NCI-H2171 treated with DMSO at 0.1 percent for 48 hours (cell line): ENCODE data around the gene TEDC1.

ENCODE experiments used
- DNase-seq: peaks from one replicate; lab custom pipeline; 2025; lab: John Stamatoyannopoulos, UW

TEDC1 gene

GRCh38 chr14:105490572-105491365, at the start of gene TEDC1:
Gene TEDC1, plus strand, starts transcription at chr14:105491246. Its CDS starts 130 bp downstream, at chr14:105491376.
- DNase-seq, result peak; percentile 100

- no peak for DNase-seq
These were observed 48.9 kb upstream of the TEDC1 start for GRCh38 chr14:105442125-105442524.

- no peak for DNase-seq
These were observed 48.2 kb upstream of the TEDC1 start for GRCh38 chr14:105442834-105443233.

GRCh38 chr14:105444859-105445258, 46.2 kb upstream of the TEDC1 start:
- no peak for DNase-seq

DNA sequence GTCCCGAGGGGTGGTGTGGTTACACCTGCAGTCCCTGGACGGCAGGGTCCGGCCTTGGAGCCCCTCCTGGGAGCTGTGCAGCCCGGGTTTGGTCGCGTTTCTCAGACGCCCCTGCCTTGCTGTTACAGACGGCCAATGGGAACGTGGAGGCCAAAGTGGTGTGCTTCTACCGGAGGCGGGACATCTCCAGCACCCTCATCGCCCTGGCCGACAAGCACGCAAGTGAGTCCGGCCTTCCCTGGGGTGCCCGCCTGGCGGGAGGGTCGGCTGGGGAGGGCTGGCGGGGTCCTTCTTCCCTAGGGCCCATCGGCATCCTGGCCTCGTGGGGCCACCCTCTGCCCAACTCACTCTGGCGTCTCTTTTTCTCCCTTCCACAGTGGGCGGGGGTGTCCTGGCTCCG, 45.8 kb upstream of the TEDC1 start:
- no peak for DNase-seq

DNA sequence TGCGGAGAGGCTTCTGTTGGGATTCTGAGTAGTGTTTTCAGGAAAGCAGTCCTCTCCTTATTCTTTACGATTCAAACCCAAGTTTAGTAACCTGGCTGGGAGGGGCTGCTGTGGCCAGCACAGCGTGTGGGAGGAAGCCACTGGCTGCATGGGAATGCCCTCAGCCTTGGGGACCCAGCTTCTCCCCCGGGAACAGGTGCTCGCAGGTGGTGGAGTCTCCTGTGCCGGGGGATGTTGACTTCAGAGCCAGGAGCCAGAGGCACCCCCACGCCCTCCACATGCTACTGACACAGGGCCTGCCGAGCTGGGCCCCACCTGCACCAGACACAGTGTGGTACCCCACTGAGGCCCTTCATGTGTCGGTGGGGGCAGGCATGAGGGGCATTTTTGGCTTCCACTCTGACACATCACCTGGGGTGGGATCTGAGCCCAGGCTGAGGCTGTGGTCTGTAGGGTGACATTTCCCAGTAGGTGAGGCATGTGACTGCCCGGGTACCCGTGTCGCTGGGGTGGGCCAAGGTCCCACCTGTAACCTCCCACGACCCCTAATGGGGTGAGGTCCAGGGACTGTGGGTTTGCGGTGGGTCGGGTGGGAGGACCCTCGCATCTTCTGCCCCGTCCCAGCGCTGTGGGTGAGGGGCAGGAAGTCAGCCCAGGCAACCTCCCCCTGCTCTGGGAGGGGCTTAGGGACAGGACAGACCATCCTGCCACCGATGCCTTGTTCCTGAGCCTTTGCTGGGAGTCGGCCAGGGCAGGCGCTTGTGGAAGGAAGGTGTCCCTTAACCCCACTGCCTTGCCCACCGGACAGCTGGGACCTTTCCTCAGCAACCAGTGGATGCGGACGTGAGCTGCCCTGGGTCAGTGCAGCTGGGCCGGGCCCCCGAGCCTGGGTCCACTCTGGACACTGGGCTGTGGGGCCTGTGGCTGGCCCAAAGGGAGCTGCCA, 44.9 kb upstream of the TEDC1 start:
- no peak for DNase-seq

GRCh38 chr14:105446971-105447370, 44.1 kb upstream of the TEDC1 start:
- no peak for DNase-seq

DNA sequence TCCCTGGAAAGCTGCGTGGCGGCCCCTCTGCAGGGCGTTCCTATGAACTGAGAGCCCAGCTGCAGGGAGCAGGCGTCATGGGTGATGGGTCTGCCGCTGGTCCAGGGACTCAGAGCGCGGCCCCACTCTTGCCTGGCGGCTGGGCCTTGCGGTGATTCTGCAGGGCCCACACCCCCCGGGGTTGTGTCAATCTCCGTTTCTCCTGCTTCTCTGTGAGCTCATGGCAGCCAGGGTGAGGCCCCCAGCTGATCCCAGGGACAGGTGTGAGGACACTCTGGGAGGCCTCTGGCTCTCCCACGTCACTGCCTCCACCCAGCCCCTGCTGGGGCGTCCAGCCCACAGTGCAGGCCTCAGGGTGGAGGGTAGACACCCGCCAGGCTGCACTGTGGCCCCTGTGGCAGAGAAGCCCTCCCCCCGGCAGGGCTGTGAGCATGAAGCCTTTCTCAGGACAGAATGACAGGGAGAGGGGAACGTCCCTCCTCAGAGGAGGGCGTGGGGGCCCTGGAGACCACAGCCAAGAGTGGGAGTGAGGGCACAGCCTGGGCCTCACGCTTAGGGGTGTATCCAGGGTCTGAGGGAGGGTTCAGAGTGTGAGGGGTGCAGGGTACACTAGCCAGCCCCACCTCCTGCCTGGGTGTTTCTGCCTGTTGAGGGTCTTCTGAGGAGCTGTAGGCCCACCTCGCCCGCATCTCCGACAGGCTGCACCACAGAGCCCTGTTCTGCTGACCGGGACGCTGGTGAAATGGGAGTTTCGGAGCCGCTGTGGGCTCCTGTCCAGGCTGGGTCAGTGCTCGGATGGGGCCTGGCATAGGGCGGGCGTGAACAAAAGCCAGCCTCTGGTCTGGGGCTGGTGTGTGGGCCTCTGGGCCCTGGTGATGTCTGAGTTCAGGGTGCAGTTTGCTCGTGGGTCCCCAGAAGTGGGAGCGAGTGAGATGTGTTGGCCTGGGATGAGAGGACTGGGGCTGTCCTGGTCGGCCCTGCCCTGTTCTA, 43.1 kb upstream of the TEDC1 start:
- DNase-seq, result no peak

DNA sequence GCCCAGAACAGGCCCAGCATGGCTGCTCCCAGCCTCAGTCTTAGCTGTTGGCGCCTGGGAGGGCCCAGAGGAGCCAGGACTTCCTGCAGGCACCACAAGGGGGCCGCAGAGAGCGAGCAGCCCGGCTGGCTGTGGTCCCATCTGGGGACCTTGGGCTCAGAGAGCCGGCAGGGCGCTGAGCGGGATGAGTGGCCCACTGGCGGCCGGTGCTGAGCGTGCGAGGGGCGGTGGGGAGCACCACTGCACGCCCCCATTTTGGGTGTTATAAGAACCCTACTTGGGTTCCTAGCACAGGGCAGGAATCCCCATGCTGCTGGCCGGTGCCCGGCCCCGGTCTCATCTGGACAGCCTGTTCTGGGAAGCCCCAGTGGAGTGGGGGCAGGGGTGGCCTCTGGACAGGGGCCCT, 42.3 kb upstream of the TEDC1 start:
- peak; percentile 29 for DNase-seq

- DNase-seq, result no peak
These were observed 41.5 kb upstream of the TEDC1 start for GRCh38 chr14:105449276-105450122.

GRCh38 chr14:105450123-105450505, 40.9 kb upstream of the TEDC1 start:
- no peak for DNase-seq

GRCh38 chr14:105450864-105451720, 40.0 kb upstream of the TEDC1 start:
- DNase-seq, result no peak

DNA sequence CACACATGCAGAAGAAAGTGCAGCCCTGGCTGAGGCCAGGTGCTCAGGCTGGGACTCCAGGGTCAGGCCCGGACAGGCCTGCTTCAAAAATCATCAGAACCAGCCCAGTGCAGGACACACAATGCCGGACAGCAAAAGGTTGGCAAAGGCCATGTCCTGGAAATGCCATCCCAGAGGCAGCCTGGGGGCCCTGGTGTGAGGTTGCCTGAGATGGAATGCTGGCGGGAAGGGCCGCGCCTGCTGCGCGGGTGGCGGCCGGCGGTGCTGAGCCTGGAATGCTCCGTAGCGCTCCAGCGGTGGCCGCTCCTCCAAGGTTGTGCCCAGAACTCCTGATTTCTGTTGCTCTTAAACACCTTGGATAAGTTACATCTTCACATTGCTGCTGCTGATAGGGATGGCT, 38.1 kb upstream of the TEDC1 start:
- DNase-seq, result no peak

DNA sequence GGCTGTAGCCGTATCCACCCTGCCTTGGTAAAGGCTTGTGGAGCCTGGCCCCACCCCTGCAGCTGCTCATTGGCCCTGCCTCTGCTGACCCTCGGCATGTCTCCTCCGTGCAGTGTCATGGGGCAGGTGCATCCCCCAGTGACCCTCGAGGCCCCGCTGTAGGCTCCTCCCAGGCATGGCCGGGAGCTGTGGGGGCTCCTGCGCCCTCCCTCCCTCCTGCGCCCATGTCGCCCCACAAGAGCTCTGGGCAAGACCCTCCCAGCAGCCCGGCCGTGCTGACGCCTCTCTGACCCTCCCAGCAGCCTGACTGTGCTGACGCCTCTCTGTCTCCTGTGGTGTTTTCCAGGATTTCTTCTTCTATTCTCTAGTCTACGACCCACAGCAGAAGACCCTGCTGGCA, 37.2 kb upstream of the TEDC1 start:
- DNase-seq, result no peak

DNA sequence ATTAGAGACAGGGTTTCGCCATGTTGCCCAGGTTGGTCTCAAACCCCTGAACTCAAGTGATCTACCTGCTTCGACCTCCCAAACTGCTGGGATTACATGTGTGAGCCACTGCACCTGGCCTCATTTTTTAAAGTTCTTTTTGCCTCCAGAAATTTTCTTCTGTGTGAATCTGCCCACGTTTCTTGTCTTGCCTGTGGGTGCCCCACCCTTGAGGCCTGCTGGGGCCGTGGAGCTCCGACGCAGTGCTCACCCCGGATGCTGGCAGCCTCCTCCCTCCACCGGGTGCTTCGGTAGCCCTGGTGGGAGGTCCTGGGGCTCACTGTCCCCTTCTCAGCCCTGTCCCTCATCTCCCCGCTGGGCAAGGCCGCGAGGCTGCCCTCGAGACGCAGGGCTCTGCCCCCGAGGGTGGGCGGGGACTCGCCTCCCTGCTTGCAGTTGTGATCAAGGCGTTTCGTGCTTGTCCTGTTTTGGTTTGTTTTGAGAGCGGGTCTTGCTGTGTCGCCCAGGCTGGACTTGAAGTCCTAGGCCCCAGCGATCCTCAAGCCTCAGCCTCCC, 35.9 kb upstream of the TEDC1 start:
- DNase-seq, result no peak

- DNase-seq, result no peak
These were observed 35.0 kb upstream of the TEDC1 start for GRCh38 chr14:105455766-105456660.

DNA sequence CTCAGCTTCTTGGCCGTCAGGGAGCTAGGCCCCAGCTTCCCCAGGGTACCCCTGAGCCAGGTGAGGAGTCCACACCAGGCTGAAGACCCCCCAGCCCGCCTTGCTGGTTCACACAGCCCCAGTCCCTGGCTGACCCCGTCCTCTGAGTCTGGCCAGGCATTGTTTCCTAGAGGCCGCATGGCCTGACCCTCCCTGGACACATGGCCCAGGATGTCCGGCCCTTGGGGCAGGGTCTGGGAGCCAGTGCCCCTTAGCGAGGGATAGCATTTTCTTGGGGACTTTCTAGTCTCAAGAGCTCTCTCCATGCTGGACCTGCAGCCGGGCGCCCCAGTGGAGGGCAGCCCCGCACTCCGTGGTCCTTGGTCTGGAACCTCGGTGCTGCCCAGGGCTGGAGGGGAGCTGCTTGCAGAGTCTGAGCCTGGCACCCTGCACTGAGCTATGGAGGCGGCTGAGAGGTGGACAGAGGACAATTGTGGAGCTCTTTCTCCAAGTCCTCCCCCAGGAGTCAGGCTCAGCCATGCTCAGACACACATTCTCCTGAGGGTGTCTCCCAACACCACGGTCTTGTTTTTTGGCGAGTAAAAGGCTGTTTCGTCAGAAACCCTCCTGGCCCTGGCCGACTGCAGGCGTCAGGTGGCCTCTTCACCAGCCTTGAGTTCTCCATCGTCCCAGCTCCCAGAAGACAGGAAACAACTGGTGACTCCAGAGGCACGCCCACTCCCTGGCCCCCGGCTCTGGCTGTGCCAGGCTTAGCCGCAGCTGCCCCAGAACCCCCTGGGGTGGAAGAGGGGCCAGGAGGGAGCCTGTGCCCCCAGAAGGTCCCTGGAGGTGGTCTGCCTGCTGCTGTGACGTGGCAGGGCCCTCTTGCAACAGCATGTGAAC, 34.1 kb upstream of the TEDC1 start:
- no peak for DNase-seq

DNA sequence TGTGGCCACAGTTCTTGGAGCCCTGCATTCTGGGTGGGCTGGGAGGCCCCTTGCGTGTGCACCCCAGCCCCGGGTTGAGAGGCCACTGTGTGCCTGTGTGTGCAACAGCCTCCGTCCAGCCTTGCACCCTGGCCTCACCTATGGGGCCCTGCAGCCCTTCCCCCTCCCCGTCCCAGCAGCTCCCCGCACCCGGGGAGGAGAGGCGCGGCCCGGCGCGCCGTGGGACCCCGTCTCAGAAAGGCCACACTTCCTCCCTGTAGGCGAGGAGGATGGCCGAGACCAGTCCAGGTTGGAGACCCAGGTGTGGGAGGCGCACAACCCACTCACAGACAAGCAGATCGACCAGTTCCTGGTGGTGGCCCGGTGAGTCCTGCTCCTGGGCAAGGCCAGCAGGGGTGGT, 33.0 kb upstream of the TEDC1 start:
- no peak for DNase-seq
